NCI-H510A (cell line): ENCODE measurements around the gene PIK3CA.
A peak's percentile ranks its signal among the peaks of the same experiment; 100 is the strongest.
"Not testable (repeated sequence)": the region's sequence is repeated elsewhere in the genome, so short reads cannot be mapped to it uniquely, and the experiment has no call there.

Experiments used
- DNase-seq: peaks from one replicate; lab custom pipeline; 2025; lab: John Stamatoyannopoulos, UW

The PIK3CA gene

DNA sequence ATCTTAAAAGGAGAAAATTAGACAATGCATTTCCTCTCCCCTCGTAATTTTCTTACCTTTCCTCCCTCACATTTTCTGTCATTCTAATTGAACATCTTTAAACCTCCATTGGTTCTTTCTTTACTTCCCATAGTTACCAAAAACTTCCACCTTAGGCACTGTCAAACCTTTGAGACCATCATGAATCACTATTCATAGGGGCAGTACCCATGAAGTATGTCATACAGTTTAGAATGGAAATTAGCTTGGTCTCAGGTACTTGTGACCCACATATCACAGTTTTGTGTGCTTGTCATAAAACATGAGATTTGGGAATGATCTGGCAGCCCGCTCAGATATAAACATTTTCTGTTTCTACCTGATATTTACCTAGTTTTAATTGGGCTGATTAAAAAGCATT is 52.6 kb downstream of the PIK3CA start:
- no peak for DNase-seq

DNA sequence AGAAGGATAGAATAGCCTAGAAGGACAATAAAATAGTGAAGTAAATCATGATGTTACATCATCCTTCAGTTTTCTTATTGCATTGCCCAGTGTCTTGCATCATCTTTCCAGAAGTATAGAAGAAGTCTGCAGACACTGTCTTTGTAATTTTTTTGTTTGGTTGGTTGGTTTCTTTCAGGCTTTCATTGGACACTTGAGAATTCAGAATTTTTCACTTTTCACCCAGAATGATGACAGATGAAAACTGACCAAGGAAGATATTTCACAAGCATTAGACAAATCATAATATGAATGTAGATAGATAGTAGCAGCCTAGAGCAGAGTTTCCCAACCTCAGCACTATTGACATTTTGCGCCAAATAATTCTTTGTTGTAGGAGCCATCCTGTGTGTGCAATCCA is 67.4 kb downstream of the PIK3CA start:
- DNase-seq, result not testable (repeated sequence)

DNA sequence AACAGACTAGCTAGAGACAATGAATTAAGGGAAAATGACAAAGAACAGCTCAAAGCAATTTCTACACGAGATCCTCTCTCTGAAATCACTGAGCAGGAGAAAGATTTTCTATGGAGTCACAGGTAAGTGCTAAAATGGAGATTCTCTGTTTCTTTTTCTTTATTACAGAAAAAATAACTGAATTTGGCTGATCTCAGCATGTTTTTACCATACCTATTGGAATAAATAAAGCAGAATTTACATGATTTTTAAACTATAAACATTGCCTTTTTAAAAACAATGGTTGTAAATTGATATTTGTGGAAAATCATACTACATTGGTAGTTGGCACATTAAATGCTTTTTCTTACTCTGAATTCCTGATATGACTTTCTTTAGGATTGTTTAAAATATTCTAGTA is 70.1 kb downstream of the PIK3CA start:
- not testable (repeated sequence) for DNase-seq

DNA sequence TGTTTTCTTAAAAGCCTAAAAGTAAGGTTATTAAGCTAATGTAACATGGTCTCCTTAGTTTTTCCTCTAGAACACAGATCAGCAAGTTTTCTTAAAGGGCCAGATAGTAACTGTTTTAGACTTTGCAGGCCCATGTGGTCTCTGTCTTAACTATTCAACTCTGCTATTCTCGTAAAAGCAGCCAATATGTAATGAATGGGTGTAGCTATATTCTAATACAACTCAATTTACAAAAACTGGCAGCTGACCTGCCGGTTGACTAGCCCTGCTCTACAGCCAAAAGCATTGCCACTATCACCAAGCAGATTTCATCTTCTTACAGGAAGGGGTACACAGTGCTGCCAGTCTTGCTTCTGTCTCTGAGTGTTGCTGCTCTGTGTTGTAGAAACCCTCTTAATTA is 75.4 kb downstream of the PIK3CA start:
- no peak for DNase-seq

DNA sequence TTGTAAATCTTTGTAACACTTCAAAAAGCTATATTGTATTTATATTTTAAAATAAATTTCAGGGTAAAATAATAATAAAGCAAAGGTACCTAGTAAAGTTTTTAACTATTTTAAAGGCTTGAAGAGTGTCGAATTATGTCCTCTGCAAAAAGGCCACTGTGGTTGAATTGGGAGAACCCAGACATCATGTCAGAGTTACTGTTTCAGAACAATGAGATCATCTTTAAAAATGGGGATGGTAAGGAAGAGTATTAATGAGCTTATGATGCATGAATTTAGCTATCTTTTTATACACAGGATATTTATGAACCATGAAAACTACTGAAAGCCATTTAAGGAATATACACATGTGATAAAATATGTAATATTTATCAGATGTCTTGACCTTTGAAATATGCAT is 76.4 kb downstream of the PIK3CA start:
- no peak for DNase-seq

DNA sequence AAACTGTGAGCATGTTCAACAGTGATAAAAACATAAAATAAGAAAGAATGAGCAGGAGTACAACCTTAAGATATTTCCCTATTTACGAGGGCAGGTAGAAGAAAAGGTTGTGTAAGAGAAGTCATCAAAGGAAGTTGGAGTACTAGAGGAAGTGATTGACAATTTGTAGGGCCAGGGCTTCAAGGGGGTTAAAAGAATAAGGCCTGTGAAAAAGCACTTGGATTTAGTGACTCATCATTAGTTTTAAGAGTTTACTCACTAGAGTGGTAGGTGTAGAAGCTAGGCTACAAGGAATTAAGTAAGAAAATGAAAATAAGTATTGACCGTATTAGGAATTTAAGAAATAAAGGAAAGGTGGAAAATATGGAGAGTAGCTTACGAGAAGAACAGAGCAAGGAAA is 79.2 kb downstream of the PIK3CA start:
- no peak for DNase-seq

DNA sequence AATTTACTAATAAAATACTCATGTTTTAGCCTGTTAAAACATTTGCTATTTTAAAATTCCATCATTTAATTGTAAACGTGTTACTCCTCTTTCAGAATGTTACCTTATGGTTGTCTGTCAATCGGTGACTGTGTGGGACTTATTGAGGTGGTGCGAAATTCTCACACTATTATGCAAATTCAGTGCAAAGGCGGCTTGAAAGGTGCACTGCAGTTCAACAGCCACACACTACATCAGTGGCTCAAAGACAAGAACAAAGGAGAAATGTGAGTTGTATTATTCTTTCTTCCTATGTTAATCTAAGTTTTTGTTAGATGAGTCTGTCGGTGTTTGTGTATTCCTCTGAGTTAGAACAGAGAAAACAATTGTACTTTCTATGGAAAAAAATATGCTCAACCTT is 81.0 kb downstream of the PIK3CA start:
- DNase-seq, result no peak

DNA sequence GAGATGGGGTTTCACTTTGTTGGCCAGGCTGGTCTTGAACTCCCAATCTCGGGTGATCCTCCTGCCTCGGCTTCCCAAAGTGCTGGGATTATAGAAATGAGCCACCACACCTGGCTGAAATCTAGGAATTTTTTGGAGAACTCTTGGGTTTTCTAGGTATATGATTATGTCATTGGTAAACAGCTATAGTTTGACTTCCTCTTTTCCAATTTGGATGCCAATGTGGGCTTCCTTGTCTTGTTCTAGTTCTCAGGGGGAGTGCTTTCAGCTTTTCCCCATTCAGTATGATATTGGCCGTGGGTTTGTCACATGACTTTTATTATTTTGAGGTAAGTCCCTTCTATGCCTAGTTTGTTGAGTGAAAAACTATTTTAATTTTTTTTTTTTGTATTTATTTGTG is 84.9 kb downstream of the PIK3CA start:
- no peak for DNase-seq

DNA sequence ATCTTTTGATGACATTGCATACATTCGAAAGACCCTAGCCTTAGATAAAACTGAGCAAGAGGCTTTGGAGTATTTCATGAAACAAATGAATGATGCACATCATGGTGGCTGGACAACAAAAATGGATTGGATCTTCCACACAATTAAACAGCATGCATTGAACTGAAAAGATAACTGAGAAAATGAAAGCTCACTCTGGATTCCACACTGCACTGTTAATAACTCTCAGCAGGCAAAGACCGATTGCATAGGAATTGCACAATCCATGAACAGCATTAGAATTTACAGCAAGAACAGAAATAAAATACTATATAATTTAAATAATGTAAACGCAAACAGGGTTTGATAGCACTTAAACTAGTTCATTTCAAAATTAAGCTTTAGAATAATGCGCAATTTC is 86.0 kb downstream of the PIK3CA start:
- DNase-seq, result no peak

DNA sequence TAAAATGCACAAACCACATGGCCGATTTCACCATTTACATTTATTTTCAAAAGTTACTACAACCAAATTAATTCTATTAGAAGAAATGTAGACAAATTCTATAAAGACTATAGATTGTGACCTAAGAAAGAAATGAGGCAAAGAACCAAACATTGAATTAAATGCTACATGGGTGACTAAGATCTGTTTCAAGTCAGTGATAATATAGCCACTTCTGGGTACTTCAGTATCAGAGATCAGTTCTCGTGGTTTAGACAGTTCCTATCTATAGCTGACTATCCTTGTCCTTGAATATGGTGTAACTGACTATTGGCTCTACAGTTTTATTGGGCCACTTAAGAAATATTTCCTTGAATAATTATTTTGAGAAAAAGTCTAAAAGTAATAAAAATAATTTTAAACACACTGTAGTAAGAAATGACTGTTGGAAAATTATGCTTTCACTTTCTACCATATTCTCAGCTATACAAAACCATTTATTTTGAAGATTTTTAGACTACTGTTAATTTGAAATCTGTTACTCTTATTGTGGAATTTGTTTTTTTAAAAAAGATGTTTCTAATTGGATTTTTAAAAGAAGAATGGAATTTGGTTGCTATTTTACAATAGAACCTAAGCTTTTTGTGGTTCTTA is 88.6 kb downstream of the PIK3CA start:
- no peak for DNase-seq

DNA sequence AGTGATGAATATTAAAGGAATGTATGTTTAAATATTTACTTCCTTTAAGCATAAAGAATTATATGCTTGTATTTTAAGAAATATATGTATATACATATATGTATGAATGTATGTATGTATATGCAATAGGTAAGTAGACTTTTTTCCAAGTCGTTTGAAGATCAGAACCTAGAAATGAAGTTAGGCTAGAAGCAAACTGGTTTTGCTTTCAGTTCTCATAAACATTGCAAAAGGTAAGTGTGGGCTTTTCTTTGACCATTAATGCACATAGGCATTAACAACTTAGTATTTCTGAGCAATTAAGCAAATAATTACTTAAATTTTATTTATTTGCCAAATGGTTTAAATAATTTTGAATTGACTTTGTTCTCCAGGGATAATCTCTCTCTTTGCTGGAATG is 92.1 kb downstream of the PIK3CA start:
- DNase-seq, result not testable (repeated sequence)

DNA sequence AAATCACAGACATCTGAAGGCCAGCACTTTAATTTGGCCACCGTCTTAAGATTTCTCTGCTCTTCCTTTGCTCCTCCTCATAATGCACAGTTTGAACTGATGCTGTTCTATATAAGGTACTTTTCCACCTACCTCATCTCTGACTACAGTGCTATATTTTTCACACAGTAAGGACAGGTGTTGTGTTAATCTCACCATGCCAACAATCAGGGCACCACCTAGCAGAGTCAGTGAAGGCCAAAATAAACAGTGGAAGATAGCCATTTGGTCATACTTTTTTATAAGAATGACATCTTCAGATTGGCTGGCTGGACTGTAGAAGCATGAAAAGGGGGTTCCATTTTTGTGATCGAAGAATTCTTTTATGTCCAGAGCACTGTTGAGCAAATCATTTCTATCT is 94.7 kb downstream of the PIK3CA start:
- DNase-seq, result not testable (repeated sequence)

DNA sequence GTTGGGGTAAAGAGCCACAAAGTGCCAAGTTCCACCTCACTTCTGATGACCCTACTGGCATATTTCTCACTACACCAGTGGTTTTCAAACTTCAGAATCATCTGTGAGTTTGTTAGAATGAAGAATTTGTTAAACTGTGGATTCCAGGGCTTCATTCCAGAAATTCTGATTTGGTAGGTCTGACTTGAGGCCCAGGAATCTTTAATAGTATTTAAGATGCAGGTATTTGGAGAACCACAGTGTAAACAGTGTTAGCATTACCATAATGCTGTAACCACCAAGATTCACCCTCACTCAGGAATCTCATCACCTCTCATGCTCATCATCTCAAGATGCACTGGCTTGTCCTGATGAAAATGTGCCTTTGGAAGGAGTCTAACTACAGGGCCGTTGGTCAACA is 96.7 kb downstream of the PIK3CA start:
- no peak for DNase-seq

DNA sequence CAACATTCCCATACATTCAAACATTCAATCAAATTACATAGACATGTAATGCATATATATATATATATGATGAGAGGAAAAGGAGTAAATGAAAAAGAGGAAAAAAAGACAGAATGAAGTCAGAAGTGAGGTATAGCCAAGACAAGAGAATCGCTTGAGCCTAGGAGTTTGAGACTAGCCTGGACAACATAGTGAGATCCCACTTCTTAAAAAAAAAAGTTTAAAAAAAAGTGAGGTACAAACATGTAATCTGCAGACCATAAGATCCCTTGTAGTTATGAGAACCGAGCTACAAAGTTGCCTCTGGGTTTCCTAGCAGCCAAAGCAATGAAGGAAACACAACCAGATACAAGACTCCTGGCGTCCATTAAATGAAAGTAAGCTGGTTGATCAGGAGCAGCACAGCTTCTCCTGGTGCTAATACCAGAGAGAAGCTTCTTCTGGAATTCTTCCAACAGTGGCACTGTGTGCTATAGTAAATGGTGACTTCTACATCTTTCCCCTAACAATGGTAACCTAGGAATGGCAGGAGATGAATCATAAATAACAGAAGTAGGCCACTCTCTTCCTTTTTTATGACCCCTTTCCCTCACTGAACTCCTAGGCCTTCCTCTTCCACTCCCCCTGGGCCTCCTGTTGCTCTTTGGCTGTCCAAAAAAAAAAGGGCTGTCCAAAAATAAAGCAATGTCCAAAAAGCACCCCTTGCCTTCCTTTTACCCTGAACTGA is 99.3 kb downstream of the PIK3CA start:
- no peak for DNase-seq

DNA sequence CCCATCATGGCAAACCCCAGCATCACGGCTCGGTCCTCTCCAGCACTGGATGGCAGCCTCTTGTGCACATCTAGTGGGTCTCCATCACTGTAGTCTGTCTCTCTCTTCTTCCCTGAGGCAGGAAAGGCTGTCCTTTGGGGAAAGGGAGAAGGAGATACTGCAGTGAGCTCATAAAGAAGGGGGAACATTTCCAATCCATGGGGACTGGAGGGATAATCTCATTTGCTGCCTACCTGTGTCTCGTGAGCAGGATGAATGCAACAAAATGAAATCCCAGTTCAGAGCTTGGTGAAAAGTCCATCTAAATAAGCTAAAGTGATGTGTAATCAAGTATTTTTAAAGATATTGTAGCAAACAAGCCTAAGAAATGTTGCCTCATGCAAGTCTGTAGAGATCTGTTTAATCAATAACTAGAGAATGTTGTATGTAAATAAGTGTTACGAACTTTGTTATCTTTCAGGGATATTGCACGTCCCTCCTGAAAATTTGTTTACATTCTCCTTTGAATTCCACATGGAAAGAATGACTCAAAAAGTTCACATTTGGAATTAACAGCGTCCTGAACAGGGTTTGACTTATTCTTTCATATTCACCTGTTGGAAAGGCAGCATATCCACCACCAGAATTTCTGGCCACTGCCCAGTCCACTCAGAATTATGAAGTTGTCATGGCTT is 102.8 kb downstream of the PIK3CA start, which contains the start of gene KCNMB3:
KCNMB3 (minus strand) TSS at position 312 of the 674 bp plus-strand sequence; CDS start at position 188, 124 bp downstream.
- DNase-seq, result no peak

DNA sequence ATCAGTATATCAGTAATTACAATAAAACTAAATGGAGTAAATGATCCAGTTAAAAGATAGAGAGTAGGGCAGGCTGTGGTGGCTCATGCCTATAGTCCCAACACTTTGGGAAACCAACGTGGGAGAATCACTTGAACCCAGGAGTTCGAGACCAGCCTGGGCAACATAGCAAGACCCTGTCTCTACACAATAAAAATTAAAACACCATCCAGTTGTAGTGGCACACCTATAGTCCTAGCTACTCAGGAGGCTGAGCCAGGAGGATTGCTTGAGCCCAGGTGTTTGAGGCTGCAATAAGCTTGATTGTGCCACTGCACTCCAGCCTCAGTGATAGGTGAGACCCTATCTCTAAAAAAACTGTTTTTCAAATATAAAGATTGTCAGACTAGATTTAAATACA is 108.7 kb downstream of the PIK3CA start:
- DNase-seq, result no peak

DNA sequence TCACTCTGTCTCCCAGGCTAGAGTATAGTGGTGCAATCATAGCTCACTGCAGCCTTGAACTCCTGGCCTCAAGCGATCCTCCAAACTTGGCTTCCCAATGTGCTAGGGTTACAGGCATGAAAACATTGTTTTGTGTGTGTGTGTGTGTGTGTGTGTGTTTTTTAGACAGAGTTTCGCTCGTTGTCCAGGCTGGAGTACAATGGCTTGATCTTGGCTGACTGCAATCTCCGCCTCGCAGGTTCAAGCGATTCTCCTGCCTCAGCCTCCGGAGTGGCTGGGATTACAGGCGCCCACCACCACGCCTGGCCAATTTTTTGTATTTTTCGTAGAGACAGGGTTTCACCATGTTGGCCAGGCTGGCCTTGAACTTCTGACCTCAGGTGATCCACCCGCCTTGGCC is 109.6 kb downstream of the PIK3CA start:
- not testable (repeated sequence) for DNase-seq

DNA sequence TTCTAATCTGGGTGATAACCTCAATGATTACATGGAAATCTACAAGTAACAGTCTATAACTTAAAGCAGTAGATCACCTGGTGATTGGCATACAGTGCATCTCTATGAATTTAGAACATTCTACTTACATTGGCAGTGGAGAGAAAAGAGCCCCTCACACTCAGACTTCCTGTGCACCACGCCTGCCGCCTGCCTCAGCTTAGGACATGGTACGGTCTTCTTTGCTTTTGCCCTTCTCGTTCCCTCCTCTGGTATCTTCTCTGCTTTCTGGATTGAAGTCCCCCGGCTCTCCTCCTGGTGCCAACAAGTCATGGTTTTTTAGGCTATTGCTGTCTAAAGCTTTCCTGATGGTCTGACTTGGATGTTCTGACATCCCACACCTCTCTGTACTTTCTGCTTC is 110.7 kb downstream of the PIK3CA start:
- DNase-seq, result no peak

DNA sequence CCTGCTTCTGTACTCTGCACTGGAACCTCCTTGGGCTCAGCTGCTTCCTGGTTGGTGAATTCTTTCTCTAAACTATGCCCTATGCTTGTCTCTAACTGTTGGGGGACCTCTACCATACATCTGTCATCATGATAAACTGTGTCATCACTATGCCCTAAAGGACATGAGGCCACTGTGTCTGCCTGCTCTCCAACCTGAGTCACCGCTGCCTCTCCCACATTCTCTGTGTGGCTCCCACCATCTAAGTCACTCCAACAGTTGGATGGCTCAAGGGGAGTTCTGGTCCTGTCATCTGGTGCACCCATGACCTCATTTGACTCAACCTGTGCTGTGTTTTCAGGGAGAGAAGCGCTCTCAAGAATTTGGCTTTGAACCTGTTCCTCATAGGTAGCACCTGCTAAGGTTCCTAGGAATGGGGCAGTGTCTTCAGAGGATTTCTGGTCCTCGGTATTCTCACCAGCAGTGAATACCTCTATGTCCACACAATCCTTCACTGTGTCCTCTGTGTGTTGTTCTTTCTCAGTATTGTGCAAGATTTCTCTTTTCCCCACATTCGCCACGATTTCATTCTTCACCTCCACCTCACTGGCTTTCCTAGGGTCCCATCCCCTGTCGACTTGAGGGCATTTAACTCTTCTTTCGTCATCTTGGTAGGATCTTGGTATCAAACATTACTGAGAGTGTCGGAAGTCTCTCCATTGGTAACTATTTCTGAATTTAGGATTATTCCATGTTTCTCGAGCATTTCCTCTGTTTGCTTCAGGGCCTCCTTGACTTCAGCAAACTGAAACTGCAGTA is 112.0 kb downstream of the PIK3CA start:
- DNase-seq, result not testable (repeated sequence)

DNA sequence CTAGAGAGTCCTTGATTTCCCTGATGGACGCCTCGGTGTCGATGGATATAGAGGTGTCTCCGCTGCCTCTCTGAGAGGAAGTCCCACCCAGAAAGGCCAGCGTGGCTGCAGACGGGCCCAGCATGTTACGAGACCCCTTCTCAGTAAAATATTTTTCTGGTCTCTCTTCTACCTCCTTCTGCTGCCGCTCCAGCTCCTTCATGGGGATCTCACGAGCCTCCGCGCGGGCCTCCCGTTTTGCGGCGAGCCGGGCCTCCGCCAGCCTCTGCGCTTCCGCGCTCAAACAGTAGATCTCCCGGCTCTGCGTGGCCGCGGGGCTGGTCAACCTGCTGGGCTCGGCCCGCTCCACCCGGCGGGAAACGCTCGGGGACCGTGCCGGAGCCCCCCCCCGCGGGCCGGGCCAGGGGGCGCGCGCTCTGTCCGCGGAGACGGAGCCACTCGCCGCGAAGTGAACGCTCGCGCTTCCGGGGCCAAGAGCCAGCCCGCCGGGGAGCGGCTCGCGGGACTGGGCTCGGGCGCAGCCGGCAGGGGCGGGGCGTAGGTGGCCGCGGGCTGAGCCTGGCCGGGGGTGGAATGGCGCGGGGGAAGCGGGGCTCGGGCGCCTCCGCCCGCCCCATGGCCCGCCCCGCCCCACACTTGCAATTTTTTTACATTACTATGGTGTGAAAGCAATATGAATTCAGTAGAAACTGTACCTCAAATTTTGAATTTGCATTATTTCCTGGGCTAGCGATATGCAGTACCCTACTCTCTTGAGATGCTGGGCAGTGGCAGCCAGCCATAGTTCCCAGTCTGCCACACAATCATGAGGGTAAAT is 113.0 kb downstream of the PIK3CA start:
- DNase-seq, result peak; percentile 54

DNA sequence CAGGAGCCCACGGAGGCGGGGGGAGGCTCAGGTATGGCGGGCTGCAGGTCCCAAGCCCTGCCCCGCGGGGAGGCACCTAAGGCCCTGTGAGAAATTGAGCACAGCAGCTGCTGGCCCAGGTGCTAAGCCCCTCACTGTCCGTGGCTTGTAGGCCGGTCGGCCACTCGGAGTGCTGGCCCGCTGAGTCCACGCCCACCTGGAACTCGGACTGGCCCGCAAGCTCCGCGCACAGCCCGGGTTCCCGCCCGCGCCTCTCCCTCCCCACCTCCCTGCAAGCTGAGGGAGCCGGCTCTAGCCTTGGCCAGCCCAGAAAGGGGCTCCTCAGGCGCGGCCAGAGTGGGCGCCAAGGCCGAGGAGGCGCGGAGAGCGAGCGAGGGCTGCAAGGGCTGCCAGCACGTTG is 115.0 kb downstream of the PIK3CA start:
- DNase-seq, result no peak

DNA sequence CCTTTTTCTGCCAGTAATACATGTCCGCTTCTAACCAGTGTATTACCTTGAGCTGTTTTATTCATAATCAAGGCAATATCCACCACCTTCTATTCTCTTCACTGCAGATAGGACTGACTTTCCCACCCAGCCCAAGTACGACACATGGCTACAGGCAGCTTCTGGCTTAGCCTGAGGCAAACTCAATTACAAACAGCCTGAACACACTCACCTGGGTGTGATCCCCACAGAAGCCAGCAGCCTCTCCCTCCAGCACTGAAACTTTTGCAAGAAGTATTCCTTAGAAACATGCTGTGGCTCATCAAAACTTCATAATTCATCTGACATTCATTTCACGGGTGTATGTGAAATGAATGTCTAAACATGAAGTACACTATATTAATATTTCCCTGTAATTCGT is 116.3 kb downstream of the PIK3CA start:
- no peak for DNase-seq
